Ascending aorta (tissue), 2 donors: ENCODE measurements around the gene PLEKHG7. TPM values are rescaled to one million over a fixed set of nuclear protein-coding genes. Genes with fewer than 3 reads are reported as not detected.
"Not testable (repeated sequence)": the region's sequence is repeated elsewhere in the genome, so short reads cannot be mapped to it uniquely, and the experiment has no call there.

Experiments
- DNase-seq, 2 donors: peaks; one replicate each; pipeline ENCODE4 v3.0.0-alpha.2; 2019; ENCODE audit warnings: low spot score in 2 of 2
- H3K27ac ChIP-seq, 2 donors: fragments of 200-600 bp; sonication (generic); one replicate each; pipeline ENCODE4 v1.5.1; 2016 to 2017; ENCODE audit warnings: mild to moderate bottlenecking in 1 of 2
- H3K27me3 ChIP-seq: fragments of 200-600 bp; sonication (generic); one replicate; pipeline ENCODE4 v1.5.1; 2017
- H3K36me3 ChIP-seq, 2 donors: fragments of 200-600 bp; sonication (generic); one replicate each; pipeline ENCODE4 v1.5.1; 2016
- H3K4me1 ChIP-seq, 2 donors: fragments of 200-600 bp; sonication (generic); one replicate each; pipeline ENCODE4 v1.5.1; 2016 to 2017; ENCODE audit warnings: mild to moderate bottlenecking in 1 of 2
- H3K4me3 ChIP-seq, 2 donors: fragments of 200-600 bp; sonication (generic); one replicate each; pipeline ENCODE4 v1.5.1; 2016 to 2017; ENCODE audit warnings: mild to moderate bottlenecking in 1 of 2
- H3K9me3 ChIP-seq, 2 donors: fragments of 200-600 bp; sonication (generic); one replicate each; pipeline ENCODE4 v1.5.1; 2016
- intact Hi-C: fragments of 100-400 bp; cut with DNase I; formaldehyde crosslinking; loops from one replicate; pipeline ENCODE4 v1.15.1; 2023
- total RNA-seq: library from RNA; depleted of rRNA; stranded (reverse); fragments of >200 nt; gene quantifications from one replicate; pipeline ENCODE4 v1.1.0, GENCODE V29; 2016
- TF ChIP-seq, protein P1 (sequence below), 3 experiments: fragments of 200-600 bp in 2 of 3; fragments of 450-650 bp in 1 of 3; sonication (generic) in 2 of 3; IDR thresholded peaks; one replicate each; pipeline ENCODE4 v1.5.1; 2016 to 2019; ENCODE audit warnings: antibody characterized with exemption in 3 of 3, mild to moderate bottlenecking in 1 of 3, moderate library complexity in 1 of 3

Gene PLEKHG7
- total RNA-seq, 1 donor from 2014 or later = not detected

DNA sequence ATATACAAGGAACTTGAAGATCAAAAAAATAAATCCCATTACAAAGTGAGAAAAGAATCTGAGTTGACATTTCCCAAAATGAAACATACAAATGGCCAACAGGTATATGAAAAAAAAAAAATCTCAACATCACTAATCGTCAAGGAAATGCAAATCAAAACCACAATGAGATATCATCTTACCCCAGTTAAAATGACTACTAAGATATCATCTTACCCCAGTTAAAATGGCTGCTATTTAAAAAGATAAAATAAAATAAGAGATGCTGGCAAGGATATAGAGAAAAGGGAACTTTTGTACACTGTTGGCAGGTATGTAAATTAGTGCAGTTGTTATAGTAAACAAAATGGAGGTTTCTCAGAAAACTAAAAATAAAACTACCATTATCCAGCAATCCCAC is 44.4 kb downstream of the PLEKHG7 start:
- Histone ChIP-seq H3K9me3 (no peaks in the 10 kb centered on the region), H3K4me3 (no peak overlapping the region), H3K27ac (no peak overlapping the region), H3K4me1 (peaks cover 0 to 7% of the 10 kb centered on the region in 2 donors), H3K36me3 (no peaks in the 10 kb centered on the region), H3K27me3 (no peaks in the 10 kb centered on the region)
- TF ChIP-seq, protein P1, sequence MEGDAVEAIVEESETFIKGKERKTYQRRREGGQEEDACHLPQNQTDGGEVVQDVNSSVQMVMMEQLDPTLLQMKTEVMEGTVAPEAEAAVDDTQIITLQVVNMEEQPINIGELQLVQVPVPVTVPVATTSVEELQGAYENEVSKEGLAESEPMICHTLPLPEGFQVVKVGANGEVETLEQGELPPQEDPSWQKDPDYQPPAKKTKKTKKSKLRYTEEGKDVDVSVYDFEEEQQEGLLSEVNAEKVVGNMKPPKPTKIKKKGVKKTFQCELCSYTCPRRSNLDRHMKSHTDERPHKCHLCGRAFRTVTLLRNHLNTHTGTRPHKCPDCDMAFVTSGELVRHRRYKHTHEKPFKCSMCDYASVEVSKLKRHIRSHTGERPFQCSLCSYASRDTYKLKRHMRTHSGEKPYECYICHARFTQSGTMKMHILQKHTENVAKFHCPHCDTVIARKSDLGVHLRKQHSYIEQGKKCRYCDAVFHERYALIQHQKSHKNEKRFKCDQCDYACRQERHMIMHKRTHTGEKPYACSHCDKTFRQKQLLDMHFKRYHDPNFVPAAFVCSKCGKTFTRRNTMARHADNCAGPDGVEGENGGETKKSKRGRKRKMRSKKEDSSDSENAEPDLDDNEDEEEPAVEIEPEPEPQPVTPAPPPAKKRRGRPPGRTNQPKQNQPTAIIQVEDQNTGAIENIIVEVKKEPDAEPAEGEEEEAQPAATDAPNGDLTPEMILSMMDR (IDR thresholded peaks at IDR 0.05) = no peak
- no peak for DNase-seq
- intact Hi-C loops = no loop called here

DNA sequence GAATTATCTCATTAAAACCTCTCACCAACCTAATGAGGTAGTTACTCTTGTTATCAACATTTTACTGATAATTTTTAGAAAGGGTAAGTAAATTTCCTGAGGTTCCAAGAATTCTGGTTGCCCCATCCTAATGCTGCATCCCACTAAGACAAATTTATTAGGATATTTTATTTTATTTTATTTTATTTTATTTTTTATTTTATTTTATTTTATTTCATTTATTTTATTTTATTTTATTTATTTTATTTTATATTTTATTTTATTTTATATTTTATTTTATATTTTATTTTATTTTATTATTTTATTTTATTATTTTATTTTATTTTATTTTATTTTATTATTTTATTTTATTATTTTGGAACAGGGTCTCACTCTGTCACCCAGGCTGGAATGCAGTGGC is 46.9 kb downstream of the PLEKHG7 start:
- DNase-seq, H3K27me3 ChIP-seq, intact Hi-C loops, H3K27ac ChIP-seq, H3K4me1 ChIP-seq, H3K36me3 ChIP-seq, H3K4me3 ChIP-seq, H3K9me3 ChIP-seq: not testable (repeated sequence)

DNA sequence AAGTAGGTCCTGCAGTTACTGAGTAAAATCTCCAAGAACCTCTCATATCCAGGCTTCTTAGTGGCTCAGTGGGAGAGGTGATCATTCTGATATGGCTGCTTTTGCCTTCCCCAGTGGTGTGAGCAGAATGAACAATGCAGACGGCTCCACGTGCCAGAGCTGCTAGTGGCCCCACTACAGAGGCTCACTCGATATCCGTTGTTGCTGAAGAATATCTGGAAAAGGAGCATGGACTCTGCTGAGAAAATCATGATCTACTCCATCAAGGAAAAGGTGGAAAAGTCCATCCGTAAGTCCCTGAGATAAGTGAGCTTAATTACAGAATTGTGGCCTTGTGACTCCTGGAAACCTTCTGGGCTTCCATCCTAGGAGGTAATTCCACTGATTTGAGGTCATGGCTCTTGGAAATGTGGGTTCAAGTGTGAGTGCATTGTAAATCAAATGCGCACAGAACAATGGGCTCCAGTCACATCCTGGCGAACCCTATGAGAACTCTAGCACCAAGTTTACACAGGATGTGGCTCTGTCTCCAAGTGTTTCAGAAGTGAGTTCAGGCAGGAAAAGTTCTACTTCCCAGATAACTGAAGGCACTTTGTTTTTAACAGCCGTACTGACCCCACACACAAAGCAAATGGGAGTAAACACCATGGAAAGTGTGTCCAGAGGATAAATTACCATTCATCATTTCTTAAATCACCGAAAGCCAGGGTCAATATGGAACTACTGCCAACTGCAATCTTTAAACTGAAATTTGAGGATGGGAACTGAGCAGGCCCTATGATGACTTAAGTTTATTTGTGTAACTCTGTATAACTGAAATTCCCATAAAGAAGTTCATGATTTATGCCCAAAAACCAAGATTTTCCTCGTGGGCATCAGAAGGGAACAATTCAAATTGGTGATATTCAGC is 51.4 kb downstream of the PLEKHG7 start:
- intact Hi-C loops = no loop called here
- DNase-seq = no peak
- TF ChIP-seq, protein P1 (IDR thresholded peaks at IDR 0.05) = no peak
- no peaks in the 10 kb centered on the region for H3K36me3 ChIP-seq
- no peaks in the 10 kb centered on the region for H3K27me3 ChIP-seq
- H3K4me1 ChIP-seq = no peaks in the 10 kb centered on the region
- no peak overlapping the region for H3K27ac ChIP-seq
- H3K9me3 ChIP-seq = no peaks in the 10 kb centered on the region
- no peak overlapping the region for H3K4me3 ChIP-seq

DNA sequence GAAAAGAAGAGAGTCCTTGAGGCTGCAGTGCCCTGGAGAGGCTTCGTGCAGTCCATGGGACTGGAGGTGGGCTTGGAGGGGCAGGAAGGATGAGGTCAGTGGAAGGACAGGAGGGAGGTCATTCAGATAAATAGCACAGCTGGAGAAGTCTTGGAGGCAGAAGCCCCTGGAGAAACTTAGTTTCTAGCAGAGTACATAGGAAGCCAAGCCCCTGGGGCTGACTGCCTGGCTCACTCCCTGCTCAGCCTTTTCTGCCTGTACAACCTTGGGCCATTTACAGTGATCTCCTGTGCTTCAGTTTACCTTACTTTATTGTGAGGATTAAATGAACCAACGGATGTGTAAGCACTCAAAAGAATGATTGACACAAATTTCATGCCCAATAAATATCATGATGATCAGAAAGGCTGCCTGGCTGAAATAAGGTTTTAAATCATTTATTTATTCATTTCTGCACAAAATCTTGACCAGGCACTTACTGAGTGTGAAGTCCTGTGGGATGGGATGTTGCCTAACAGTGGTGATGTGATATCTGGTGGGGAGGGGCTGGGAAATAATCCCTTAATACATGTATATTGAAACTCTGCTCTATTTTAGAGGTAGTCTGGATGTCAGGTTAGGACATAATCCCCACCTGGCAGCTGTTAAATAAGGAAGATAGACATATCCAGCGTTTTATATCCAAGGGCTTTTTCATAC is 54.3 kb downstream of the PLEKHG7 start:
- intact Hi-C loops = no loop called here
- H3K9me3 ChIP-seq = no peaks in the 10 kb centered on the region
- TF ChIP-seq, protein P1 (IDR thresholded peaks at IDR 0.05) = no peak
- H3K36me3 ChIP-seq = no peaks in the 10 kb centered on the region
- H3K27me3 ChIP-seq = no peaks in the 10 kb centered on the region
- H3K4me1 ChIP-seq = no peaks in the 10 kb centered on the region
- no peak overlapping the region for H3K4me3 ChIP-seq
- no peak overlapping the region for H3K27ac ChIP-seq
- DNase-seq = no peak

DNA sequence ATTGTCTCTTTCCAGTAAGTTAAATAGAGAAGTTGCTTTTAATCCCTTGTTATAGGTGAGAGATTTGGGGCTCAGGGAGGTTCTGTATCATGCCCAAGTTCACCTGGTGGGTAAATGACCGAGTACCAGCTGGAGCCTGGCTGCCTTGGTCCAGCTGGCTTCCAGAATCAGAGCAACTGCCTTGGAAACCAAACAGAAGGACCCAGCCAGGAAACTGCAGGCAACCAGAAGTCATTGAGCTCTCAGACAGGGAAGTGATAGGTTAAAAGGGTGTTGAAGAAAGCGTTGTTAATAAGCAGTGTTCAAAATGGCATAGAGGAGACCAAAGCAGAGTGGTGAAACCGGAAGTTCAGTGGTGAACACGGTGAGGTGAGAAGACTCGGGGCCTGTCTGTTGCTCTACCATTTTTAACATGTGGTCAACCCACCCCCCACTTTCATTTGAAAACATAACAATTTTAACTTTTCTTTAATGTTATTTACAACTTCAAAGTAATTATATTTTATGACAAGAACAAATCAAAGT is 54.9 kb downstream of the PLEKHG7 start:
- TF ChIP-seq, protein P1 (IDR thresholded peaks at IDR 0.05) = no peak
- no peak for DNase-seq
- H3K4me3 ChIP-seq = no peak overlapping the region
- no peak overlapping the region for H3K27ac ChIP-seq
- no peaks in the 10 kb centered on the region for H3K27me3 ChIP-seq
- intact Hi-C loops = no loop called here
- H3K4me1 ChIP-seq = no peaks in the 10 kb centered on the region
- no peaks in the 10 kb centered on the region for H3K9me3 ChIP-seq
- H3K36me3 ChIP-seq = no peaks in the 10 kb centered on the region
